Pancreas (tissue), 10 donors: ENCODE data around the gene OSTC. TPM values are rescaled to one million over a fixed set of nuclear protein-coding genes. Genes with fewer than 3 reads are reported as not detected.

Experiments
- ATAC-seq, 4 donors: fragments of 200-7000 bp; cut with Tn5 transposase; one replicate each; pipeline versions ENCODE4 v1.8.0 to v1.9.1; 2020; ENCODE audit warnings: mild to moderate bottlenecking in 4 of 4, moderate library complexity in 4 of 4
- DNase-seq, 6 donors: peaks; one replicate each; pipeline ENCODE4 v3.0.0-alpha.2; 2020
- FAIRE-seq: peaks from 2 replicates; lab custom pipeline; 2012; peaks lifted over from hg19 to GRCh38; lab: Jason Lieb, UNC
- H3K27ac ChIP-seq, 4 donors: fragments of 200-600 bp; sonication (generic); 1 replicate in 3 of 4; 2 replicates in 1 of 4; pipeline versions ENCODE4 v1.5.0 to v1.8.0; 2020
- H3K27me3 ChIP-seq, 4 donors: fragments of 200-600 bp; one replicate each; pipeline ENCODE4 v1.8.0; 2021
- H3K36me3 ChIP-seq, 3 donors: fragments of 200-600 bp; sonication (generic) in 1 of 3; one replicate each; pipeline versions ENCODE4 v1.5.0 to v1.8.0; 2020 to 2021
- H3K4me1 ChIP-seq, 3 donors: fragments of 200-600 bp; one replicate each; pipeline ENCODE4 v1.8.0; 2021
- H3K4me3 ChIP-seq, 4 donors: fragments of 200-600 bp; sonication (generic) in 2 of 4; one replicate each; pipeline versions ENCODE4 v1.5.0 to v1.8.0; 2020 to 2021
- H3K9me3 ChIP-seq, 4 donors: fragments of 200-600 bp; one replicate each; pipeline ENCODE4 v1.8.0; 2021
- WGBS, 2 donors: extraction: QIAGEN DNeasy Blood & Tissue Kit; methylation state at CpG; one replicate each; pipeline ENCODE4 v1.1.7; 2013; 5-methylcytosine and 5-hydroxymethylcytosine counted together
- intact Hi-C, 3 donors: fragments of 100-400 bp; cut with DNase I; formaldehyde crosslinking; loops; one replicate each; pipeline versions ENCODE4 v1.11.1 to v1.14.2; 2022
- polyA plus RNA-seq, 2 donors: library from polyadenylated mRNA; stranded (reverse); fragments of 200-250 nt; gene quantifications; one replicate each; pipeline ENCODE4 v1.2.3, GENCODE V29; 2013
- total RNA-seq, 6 donors: library from RNA; stranded (reverse); fragmentation: NEBNext Ultra II Directional in 4 of 6; extraction: Animal tissue kit (Norgen Biotek cat#: 25700) in 4 of 6; gene quantifications; one replicate each; pipeline versions ENCODE4 v1.2.1 to v1.2.4, GENCODE V29; 2021 to 2023
- TF ChIP-seq, protein P1 (sequence below), 4 donors: fragments of 200-600 bp; sonication (generic) in 3 of 4; IDR thresholded peaks; one replicate each; pipeline versions ENCODE4 v1.5.0 to v1.8.0; 2021; ENCODE audit warnings: antibody characterized with exemption in 4 of 4
- donor health status: healthy with polysubstance abuse.
- donor health status: DM: no; HTN: no; CAD: no; lungs with moderate emphysema.
- donor health status: DM: no; HTN: no; CAD: no.
- donor health status: control.
- donor health status: control.
- donor health status: Bipolar disorder and iron deficiency.
- donor health status: DM: yes; HTN: yes; CAD: no.
- donor health status: DM: no; HTN: no; CAD: no.
- donor health status: DM: no; HTN: no; CAD: no.
- donor health status: DM: yes; HTN: yes; CAD: no.

Gene OSTC
- total and polyA plus RNA-seq, 8 donors, result 38.1 to 75.4 (median 60.6) TPM

DNA sequence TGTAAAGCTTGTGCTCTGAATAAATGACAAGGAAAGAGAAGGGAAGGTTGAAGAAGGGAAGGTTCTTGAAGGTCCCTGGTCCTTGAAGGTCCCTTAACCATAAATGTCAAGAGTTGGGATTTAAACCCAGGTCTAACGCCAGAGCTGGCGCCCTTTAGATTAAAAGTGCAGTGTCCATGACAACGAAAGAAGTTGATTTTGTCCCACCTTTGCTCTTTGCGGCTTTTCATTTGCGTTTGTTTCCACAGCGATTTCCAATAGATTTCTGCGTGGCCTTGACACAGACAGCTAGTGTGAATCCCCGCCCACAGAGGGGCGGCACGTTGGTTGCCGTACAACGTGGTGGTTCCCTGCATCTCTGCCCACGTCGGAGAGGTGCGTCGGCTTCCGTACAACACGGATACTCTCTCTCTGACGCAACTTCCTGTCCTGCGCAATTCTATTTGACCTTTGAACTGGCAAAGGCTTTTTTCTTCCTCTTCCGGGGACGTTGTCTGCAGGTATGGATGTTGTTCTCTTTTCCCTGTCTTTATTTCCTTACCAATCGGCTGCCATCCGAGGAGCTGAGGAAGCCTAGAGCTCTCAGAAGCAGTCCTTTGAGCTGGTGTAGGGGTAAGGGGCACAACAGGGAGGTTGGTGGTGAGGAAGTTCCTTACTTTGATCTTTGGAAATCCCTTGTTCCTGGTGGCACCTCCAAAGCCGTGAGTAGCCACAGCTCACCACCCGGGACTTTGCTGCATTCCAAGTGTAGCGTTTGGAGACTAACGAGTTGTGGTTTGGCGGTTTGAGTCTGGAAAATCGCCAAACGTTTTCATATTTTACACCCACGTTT, 30.1 kb upstream of the OSTC start, which contains the start of gene RPL34:
Gene RPL34 (plus strand): TSS at position 476 of the 832 bp plus-strand sequence. CDS start 1,384 bp downstream, outside the sequence.
- peak; percentile 98 to 100 (median 98) for ATAC-seq
- peak; percentile 96 for FAIRE-seq

DNA sequence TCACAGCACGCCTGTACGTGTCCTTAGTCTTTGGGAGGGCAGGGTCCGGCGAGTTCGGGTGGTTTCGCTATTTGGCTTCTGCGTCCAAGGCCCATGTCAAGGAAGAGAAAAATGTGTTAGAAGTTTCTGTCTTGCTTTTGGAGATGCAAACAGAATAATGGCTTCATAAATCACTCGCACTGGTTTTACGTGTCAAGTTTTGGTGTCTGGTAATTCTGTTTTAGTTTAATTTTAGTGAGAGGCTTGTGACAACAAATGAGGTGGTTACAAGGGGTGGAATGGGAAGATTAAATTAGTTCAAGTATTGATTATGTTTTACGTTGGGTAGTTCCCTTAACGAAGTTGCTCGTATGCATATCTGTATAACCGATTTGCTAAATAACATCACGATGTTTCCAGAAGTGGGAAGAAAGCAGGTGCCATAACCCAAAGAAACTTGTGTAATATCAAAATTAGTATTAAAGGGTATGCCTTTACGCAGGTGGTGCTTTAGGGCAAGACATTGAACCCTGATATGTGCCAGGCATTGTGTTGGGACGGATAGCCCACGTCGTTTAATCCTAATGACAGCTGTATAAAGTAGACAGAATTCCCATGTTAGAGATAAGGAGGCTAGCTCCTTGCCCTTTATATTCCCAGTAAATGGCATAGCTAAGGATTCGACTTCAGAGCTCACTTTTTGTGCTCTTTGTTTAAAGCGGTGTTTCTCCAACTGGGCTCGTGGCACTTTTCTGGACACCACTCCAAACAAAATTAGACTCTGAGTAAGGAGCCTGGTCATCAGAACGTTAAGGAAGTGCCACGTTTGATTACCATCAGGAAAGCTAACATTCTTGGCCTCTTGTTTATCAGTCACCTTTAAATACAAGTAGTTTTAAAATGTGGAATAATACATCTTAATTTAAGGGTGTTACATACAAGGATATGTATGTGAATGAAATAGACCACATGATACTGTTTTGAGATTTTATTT, 29.2 kb upstream of the OSTC start:
- WGBS, 2 donors, result 3 to 4% methylated on average over 23 of the region's 23 CpGs
- ATAC-seq (peak; percentile 14 to 42 (median 26)), FAIRE-seq (no peak), DNase-seq (no peak)
- peaks cover 6 to 29% (median 16%) of the 10 kb centered on the region in 3 donors for H3K4me1 ChIP-seq
- H3K27me3 ChIP-seq, result no peaks in the 10 kb centered on the region
- H3K4me3 ChIP-seq, result peak overlapping the region; percentile 57 to 76 (median 62)
- TF ChIP-seq, protein P1, sequence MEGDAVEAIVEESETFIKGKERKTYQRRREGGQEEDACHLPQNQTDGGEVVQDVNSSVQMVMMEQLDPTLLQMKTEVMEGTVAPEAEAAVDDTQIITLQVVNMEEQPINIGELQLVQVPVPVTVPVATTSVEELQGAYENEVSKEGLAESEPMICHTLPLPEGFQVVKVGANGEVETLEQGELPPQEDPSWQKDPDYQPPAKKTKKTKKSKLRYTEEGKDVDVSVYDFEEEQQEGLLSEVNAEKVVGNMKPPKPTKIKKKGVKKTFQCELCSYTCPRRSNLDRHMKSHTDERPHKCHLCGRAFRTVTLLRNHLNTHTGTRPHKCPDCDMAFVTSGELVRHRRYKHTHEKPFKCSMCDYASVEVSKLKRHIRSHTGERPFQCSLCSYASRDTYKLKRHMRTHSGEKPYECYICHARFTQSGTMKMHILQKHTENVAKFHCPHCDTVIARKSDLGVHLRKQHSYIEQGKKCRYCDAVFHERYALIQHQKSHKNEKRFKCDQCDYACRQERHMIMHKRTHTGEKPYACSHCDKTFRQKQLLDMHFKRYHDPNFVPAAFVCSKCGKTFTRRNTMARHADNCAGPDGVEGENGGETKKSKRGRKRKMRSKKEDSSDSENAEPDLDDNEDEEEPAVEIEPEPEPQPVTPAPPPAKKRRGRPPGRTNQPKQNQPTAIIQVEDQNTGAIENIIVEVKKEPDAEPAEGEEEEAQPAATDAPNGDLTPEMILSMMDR (IDR thresholded peaks at IDR 0.05), result no peak
- intact Hi-C loops, result no loop called here
- H3K27ac ChIP-seq, result peak overlapping the region; percentile 62 to 91 (median 82)
- no peaks in the 10 kb centered on the region for H3K9me3 ChIP-seq
- H3K36me3 ChIP-seq, result peaks cover 3 to 45% (median 21%) of the 10 kb centered on the region in 3 donors

More for the DNA sequence above, 30.1 kb upstream of the OSTC start, which contains the start of gene RPL34:
- whole genome bisulfite sequencing, 2 donors, result 0% methylated on average over 32 of the region's 32 CpGs
- Histone ChIP-seq H3K4me3 (peak within 1 kb of the TSS; percentile 57 to 76 (median 62)), H3K27ac (peak within 1 kb of the TSS; percentile 62 to 91 (median 82)), H3K9me3 (no peaks in the 10 kb centered on the region), H3K4me1 (peaks cover 6 to 29% (median 16%) of the 10 kb centered on the region in 3 donors), H3K36me3 (peaks cover 0 to 36% (median 19%) of the 10 kb centered on the region in 3 donors), H3K27me3 (no peaks in the 10 kb centered on the region)
- intact Hi-C loops, result no loop called here
- DNase-seq, result peak; percentile 87 to 97 (median 95)
- TF ChIP-seq, protein P1 (IDR thresholded peaks at IDR 0.05), result no peak

DNA sequence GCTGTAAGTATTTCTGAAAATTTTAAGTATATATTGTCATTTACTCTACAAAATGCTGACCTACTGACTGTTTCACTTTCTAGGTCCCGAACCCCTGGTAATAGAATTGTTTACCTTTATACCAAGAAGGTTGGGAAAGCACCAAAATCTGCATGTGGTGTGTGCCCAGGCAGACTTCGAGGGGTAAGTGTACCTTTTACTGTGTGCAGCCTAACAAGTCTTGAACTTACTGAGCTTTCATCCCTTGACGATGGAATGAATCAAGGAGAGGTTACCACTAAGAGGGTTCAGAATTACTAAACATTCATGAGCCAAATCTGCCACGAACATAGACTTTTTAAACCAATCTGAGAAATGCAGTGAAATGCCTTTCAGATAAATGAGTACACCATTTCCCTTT, 28.4 kb upstream of the OSTC start:
- intact Hi-C loops, result no loop called here
- FAIRE-seq (no peak), ATAC-seq (no peak), DNase-seq (no peak)
- H3K4me3 ChIP-seq, result peak overlapping the region in 3 of 4 donors; percentile 58 to 76 (median 66)
- no peaks in the 10 kb centered on the region for H3K27me3 ChIP-seq
- WGBS, 2 donors, result 44 to 46% methylated on average over 4 of the region's 4 CpGs
- peak overlapping the region in 1 of 4 donors; percentile 91 for H3K27ac ChIP-seq
- H3K4me1 ChIP-seq, result peaks cover 6 to 29% (median 16%) of the 10 kb centered on the region in 3 donors
- H3K36me3 ChIP-seq, result peaks cover 3 to 53% (median 29%) of the 10 kb centered on the region in 3 donors
- H3K9me3 ChIP-seq, result no peaks in the 10 kb centered on the region
- TF ChIP-seq, protein P1 (IDR thresholded peaks at IDR 0.05), result no peak

DNA sequence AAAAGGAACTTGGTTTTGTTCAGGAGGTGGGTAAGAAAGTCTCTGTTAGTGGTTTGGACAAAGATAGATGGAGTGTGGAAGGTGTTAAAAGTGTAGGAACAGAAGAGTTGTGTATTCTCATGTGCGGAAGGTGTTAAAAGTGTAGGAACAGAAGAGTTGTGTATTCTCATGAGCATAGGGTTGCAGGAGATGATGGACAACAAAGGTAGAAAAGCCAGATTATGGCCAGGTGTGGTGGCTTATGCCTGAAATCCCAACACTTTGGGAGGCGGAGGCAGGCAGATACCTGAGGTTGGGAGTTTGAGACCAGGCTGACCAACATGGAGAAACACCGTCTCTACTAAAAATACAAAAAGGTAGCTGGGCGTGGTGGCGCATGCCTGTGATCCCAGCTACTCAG, 27.6 kb upstream of the OSTC start:
- FAIRE-seq (no peak), DNase-seq (no peak), ATAC-seq (no peak)
- Histone ChIP-seq H3K4me3 (peak overlapping the region in 1 of 4 donors; percentile 58), H3K9me3 (no peaks in the 10 kb centered on the region), H3K36me3 (peaks cover 3 to 60% (median 30%) of the 10 kb centered on the region in 3 donors), H3K27ac (no peak overlapping the region), H3K4me1 (peaks cover 6 to 29% (median 16%) of the 10 kb centered on the region in 3 donors), H3K27me3 (no peaks in the 10 kb centered on the region)
- WGBS, 2 donors, result 73 to 90% methylated on average over 5 of the region's 5 CpGs
- TF ChIP-seq, protein P1 (IDR thresholded peaks at IDR 0.05), result no peak
- intact Hi-C loops, result no loop called here
